Measurements from ENCODE around the gene FLNA. TPM values are rescaled to one million over a fixed set of nuclear protein-coding genes. Genes with fewer than 3 reads are reported as not detected.

The FLNA gene
- total and polyA plus RNA-seq, 2 of the 13 experiments (the other 11 are each of a cell fraction or from before 2014, with no cell fraction given): 83.4 to 174 TPM

- TF ChIP-seq NR3C1 (CRISPR knock-in tag; IDR thresholded peaks at IDR 0.05): no peak
- TF ChIP-seq RBFOX2 (IDR thresholded peaks at IDR 0.05; ENCODE audit: low read depth, low read length): peak; percentile 48; the same call in 1 of the 2 replicates
- TF ChIP-seq TCF7L2 (IDR thresholded peaks at IDR 0.05; ENCODE audit: low read depth, low read length): no peak
Observed at GRCh38 chrX:154359362-154360154, 14.9 kb downstream of the FLNA start (continued).

- ChIA-PET CTCF (ENCODE audit: low intra/inter-chr PET ratio, low total read pairs) (no interaction called here), POLR2A (no interaction called here)
- ATAC-seq (peak; percentile 26), FAIRE-seq (peak; percentile 55), DNase-seq (ENCODE audit: low spot score) (no peak)
- intact Hi-C loops (cut with micrococcal nuclease; ENCODE audit: unreplicated experiment) (loop anchor here (1.0 kb wide), 1 partner anchor 15 kb away; the partner anchor contains the start of gene FLNA), in situ Hi-C loops (cut with HindIII; ENCODE audit: extremely low pct_ligation_motif_present, low pct_unique_long_range_greater_than_20kb) (no loop called here)
- WGBS (ENCODE audit: low lambda C conversion rate): 63% methylated on average over 1 of the region's 6 CpGs
- Histone ChIP-seq H3K27ac (ENCODE audit: extremely low read length, insufficient read depth, low read length) (no peak overlapping the region), H3K9ac (ENCODE audit: insufficient read depth, low read depth, low read length) (no peak overlapping the region), H3K27me3 (ENCODE audit: control insufficient read depth in 1 of 2, insufficient read depth in 2 of 2, low read length in 2 of 2) (no peaks in the 10 kb centered on the region), H3K79me2 (ENCODE audit: insufficient read depth, low read length) (no peaks in the 10 kb centered on the region), H3K4me1 (ENCODE audit: insufficient read depth, low read length) (peaks cover 18% of the 10 kb centered on the region), H3K4me3 (replicated peaks in 1 of 3; ENCODE audit: insufficient read depth in 1 of 3, low read depth in 2 of 3, low read length in 3 of 3) (no peak overlapping the region), H3K9me3 (ENCODE audit: low read length) (no peaks in the 10 kb centered on the region), H3K4me2 (ENCODE audit: low read depth, low read length) (no peak overlapping the region), H3K36me3 (replicated peaks in 1 of 2; ENCODE audit: control insufficient read depth in 1 of 2, insufficient read depth in 2 of 2, low read length in 2 of 2) (peaks cover 26 to 49% of the 10 kb centered on the region in 2 experiments; a peak in 4 of 5 replicates), H4K20me1 (ENCODE audit: insufficient read depth, low read length) (peaks cover 3% of the 10 kb centered on the region; the same call in 1 of the 2 replicates), H2AFZ (ENCODE audit: low read length) (no peak overlapping the region)
- BruUV-seq (replicated peaks): no TSS peak
- TF ChIP-seq MTA1 (CRISPR knock-in tag; IDR thresholded peaks at IDR 0.05; ENCODE audit: borderline replicate concordance) (peak; percentile 66), ZNF83 (CRISPR knock-in tag; IDR thresholded peaks at IDR 0.05; ENCODE audit: borderline replicate concordance) (no peak), FOXA1 (IDR thresholded peaks at IDR 0.05) (no peak), FOXA1 (CRISPR knock-in tag; IDR thresholded peaks at IDR 0.05) (no peak), MXD4 (CRISPR knock-in tag; IDR thresholded peaks at IDR 0.05) (no peak), POLR2AphosphoS5 (IDR thresholded peaks at IDR 0.05; ENCODE audit: low read depth, low read length) (no peak), ZNF883 (CRISPR knock-in tag; IDR thresholded peaks at IDR 0.05; ENCODE audit: not compliant biosample characterization) (no peak), GPN1 (CRISPR knock-in tag; IDR thresholded peaks at IDR 0.05; ENCODE audit: borderline replicate concordance) (no peak), ZNF10 (CRISPR knock-in tag; IDR thresholded peaks at IDR 0.05; ENCODE audit: borderline replicate concordance, low read depth) (no peak), SCMH1 (CRISPR knock-in tag; IDR thresholded peaks at IDR 0.05; ENCODE audit: borderline replicate concordance) (no peak), HNF4A (CRISPR knock-in tag; IDR thresholded peaks at IDR 0.05) (peak; percentile 93), ZNF326 (CRISPR knock-in tag; IDR thresholded peaks at IDR 0.05; ENCODE audit: borderline replicate concordance) (no peak), PAXIP1 (CRISPR knock-in tag; conservative IDR thresholded peaks at IDR 0.05) (peak; percentile 82), ELK4 (CRISPR knock-in tag; IDR thresholded peaks at IDR 0.05; ENCODE audit: borderline replicate concordance) (no peak), E2F2 (CRISPR knock-in tag; IDR thresholded peaks at IDR 0.05; ENCODE audit: borderline replicate concordance) (no peak), NR3C1 (CRISPR knock-in tag; IDR thresholded peaks at IDR 0.05) (no peak)
Observed at GRCh38 chrX:154358829-154359228, 15.6 kb downstream of the FLNA start.

Measured in HepG2 (cell line).